ENCODE results near the gene GATAD2B.

Gene GATAD2B

DNA sequence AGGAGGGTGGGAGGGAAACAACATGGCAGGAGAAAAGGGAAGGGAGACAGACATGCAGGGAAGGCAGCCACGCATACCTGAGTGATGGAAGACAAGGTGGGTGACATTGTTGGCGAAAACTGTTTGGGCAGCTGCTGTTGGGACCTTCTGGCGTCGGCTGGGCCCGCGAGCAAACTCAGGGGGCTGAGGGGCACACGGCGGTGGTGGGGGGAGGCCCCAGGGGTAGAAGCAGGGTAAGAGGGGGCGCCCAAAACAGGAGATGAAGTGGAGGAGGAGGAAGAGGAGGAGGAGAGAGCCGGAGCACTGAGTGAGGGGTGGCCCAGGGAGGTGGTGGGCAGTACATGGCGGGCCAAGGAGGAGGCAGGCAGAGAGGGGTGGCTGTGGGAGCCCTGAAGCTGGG is 28.4 kb upstream of the GATAD2B start:
- DNase-seq, result no peak

DNA sequence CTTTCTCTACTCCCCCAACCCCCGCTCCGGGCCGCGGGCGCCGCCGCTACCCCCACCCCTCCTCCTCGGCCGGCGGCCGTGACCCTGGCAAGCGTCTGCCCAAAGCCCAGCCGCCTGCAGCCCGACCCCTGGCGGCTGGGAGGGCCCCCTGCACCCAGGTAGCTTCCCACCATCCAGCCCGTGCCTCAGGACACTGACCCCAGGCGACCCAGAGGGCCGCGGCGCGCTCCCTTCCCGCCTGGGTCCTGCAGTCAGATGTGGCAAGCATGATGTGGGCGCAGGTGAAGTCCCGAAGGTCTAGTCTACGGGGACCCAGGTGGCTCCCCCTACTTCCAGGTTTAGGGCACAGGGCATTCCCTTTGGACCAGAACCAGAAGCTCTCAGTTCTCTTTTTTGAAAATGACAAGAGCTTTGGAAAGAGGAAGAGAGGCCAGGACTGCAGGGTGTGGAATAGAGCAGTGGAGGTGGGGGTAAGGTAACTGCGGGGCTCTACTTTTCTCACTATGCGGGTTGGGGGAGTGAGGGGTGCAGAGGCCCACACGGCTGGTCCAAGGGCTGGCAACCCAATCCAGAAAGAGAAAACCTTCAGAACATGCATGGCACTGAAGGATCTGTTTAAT is 24.0 kb upstream of the GATAD2B start, which contains the start of gene DENND4B:
Gene DENND4B (minus strand): TSS at position 97 of the 620 bp plus-strand sequence. CDS start 2,344 bp downstream, outside the sequence.
- peak; percentile 92 for DNase-seq

DNA sequence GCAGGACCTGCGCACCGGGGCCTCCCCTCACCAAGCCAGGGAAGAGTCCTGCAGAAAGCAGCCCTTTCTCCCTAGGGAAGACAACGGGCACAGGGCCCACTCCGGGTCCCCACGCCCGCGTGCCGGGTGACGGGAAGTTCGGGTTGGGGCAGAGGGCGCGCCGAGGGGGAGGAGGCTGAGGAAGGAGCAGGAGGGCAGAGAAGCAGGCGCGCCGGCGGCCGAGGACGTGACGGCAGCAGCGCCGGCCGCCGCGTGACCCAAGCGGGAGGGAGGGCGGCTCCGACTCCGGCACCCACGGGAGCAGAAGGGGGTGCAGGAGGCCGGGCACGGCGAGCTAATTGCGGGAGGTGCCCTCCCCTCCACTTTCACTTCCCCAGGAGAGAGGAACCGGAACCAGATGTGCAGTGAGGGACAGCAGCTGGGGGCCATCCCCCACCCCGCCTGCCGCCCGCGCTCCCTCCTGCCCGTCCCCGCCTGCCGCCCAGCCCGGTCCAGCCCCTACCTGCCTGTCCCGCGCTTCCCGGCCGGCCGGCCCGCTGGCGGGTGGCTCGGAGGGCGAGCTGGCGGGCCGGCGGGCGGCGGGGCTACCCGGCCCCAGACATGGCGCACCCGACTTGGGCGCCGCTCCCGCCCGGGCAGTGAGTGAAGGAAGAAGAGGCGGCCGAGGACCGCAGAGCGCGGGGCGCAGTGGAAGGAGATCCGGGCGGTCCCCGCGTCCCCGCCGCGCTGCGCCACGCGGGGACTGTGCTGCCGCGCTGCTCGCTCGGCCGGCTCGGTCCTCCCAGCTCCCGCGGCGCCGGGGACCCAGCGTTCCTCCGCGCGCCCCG is 23.2 kb upstream of the GATAD2B start:
- DNase-seq, result peak; percentile 86

DNA sequence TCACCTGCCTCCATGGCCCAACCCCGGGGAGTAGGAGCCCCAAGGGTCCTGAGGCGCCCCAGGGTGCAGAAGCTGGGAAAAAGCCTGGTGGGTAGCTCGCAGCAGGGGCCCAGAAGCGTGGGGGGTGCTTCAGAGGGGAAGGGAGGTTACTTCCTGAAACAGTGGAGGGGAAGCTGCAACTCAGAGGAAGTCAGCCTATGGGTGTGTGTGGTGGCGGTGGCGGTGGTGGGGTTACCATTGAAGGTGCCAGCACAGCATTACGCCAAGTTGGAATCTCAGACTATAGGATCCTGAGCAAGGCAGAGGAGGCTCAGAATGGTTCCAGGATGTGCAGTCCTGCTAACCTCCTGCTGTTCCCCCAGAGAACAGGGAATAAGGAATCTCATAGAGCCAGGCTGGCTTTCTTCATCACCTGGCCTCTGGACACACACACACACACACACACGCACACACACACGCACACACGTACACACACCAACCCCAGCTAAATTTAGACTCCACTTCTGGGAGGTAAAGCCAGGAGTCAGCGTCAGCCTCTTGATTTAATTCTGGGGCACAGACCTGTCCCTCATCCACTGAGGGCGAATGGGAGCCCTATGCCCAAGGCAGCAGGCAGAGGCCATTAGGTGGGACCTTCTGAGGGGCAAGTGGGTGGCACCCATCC is 22.5 kb upstream of the GATAD2B start:
- DNase-seq, result peak; percentile 68

DNA sequence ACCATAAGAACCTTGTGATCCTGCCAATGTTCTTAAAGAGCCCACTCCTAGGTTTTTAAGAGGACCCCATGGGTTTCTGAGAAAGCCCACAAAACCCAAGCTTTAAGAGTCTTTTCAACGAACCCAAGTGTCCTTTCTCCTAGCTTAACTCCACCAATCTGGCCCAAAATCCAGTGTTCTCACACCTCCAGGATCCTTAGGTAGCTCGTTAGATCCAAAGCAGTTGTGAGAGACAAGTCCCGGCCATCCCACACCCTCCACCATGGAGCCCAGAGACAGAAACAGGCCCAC is 22.0 kb upstream of the GATAD2B start:
- DNase-seq, result no peak

DNA sequence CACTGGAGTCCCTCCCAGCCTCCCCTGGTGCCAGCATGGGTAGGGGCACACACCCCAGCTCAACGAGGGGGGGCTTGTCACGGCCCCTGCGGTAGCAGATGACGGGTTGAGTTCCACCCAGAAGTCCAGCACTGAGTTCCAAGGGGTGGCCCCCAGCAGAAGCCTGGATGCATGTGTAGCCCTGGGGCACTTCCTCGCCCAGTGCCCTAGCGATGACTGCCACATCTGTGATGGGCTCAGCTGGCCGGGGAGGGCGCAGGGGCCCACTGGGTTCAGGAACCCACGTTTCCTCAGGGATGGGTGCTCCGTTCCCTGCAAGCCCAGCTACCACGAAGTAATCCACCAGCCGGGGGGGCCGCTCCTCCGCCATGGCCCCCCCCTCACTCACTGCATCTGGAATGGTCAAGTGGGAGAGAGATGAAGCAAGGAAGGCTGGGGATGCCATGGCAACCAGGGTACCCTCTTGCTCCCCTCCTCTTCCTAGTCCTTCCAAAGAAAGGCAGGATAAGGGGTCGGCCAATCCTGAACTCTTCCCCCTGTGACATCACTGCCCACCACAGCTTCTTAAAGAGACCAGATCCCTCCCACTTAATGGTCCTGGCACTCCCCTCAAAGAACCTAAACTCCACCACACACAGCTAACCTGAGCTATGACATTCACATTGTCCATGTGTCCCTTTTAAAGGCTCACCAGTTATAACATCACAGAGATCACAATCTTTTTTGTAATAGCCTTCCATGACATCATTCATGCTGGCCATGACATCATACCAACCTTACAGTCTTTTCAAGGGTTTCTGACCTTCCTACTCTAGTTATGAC is 21.4 kb upstream of the GATAD2B start:
- DNase-seq, result no peak

DNA sequence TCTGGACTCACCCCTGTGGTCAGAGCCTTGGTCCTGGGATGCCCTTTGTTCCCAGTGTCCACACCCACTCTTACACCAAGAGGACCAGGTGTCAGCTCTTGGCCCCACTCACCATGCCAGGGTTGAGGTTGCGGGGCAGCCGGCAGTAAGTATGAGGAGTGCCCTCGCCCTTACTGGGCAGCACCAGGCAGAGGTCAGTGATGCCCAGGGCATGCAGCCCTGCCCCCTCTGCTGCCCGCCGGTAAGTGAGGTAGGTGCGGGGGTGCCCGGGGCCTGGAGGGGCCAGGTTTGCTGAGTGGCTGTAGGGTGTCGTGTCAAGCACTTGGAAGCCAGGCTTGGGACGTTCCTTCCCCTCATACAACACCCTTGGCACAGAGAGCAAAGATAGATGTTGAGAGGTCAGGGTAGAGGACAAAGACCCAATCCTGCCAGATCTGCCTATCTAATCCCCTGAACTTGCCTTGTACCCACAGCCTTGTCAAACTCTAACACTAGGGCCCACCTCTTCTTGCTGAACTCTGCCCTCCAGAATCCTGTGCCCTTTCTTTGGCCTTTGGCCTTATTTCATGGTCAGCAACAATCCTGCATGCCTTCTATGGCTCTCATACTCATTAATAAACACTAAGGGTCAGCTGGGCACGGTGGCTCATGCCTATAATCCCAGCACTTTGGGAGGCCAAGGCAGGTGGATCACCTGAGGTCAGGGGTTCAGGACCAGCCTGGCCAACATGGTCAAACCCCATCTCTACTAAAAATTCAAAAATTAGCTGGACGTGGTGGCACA is 20.2 kb upstream of the GATAD2B start:
- no peak for DNase-seq

DNA sequence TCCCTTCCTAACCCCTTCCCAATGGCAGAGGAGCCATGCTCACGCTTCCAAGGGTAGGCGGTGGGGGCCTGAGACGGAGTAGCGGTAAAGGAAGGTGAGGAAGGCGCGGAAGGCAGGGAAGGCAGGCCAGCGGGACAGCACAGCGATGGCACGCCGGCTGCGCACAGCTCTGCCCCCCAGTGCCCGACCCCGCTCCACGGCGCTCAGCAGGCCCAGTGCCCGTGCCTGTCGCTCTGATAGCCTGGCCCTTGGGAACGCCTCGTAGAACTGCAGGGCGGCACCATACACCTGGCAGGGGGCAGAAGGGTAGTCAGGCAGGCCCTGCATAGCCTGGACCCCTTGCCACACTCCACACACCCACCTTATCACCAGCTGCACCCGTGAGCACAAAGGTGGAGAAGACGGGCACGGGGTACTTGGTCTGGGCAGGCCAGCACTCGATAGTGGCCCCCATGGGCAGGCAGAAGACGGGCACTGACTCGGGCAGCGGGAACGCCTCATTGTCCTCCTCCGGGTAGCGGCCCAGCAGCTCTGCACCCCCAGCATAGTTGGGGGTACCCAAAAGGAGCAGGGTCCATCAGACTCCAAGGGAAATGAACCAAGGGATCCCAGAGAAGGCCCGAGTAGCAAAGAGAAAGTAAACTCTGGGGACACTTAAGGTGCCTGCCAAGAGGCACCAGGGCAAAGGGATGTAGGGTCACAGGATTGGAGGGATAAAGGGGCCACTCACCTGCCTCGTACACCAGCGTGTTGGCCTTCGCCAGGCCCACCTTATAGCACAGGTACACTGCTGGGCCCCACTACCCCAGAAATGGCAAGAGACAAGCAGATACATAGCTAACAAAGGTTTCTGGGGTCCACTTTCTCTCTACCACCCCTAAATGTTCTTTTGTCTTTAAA is 19.3 kb upstream of the GATAD2B start:
- DNase-seq, result no peak

DNA sequence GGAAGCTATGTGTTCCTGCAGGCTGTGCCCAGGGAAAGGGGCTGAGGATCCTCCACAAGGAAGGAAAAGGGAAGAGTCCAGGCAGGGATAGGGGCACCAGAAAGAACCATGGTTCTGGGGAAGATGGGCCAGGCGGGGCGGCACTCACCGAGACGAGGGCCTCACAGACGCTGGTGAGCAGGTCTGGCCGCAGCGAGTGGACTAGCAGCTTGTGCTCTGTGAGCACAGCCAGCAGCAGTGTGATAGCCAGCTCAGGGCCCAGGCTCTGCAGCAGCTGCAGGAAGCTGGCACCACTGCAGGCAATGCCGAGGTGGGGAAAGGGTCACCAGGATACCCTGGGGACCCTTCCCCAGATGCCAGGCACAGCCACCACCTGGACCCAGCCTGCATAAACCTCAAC is 18.0 kb upstream of the GATAD2B start:
- no peak for DNase-seq

DNA sequence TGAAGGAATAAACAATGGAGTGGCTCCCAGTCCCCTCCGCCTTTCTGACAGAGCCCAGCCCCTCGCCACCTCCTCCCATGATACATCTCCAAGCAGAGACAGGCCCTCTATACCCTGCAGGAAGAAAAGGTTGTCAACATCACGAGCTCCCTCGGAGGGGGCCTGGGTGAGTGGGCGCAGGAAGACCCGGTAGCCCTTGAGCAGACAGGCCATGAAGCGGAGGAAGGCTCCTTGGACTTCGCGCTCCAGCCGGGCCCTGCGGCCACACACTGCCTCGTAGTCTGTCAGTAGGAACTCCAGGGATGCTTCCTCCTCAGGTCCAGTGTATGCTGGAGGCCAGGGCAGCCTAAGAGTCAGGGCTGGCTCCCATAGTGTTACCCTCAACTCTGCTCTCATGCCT is 16.7 kb upstream of the GATAD2B start:
- no peak for DNase-seq

DNA sequence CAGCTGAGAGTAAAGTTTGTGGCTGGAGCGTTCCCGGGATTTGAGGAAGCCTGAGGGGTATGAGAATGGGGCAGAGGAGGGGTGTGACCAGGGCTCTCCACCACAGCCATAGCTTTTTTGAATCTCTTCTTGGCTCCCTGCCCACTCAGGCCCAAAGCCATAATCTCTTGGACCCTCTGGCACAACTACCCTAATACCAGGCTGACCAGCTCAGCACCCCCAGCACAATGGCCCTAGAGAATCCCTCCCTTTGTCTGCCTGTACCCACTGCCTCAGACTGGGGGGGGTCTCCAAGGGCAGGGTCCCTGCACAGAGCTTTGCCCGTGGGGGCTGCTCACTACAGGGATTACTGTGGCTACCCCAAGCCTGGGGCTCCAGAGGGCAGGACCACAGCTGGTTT is 16.2 kb upstream of the GATAD2B start:
- DNase-seq, result no peak

DNA sequence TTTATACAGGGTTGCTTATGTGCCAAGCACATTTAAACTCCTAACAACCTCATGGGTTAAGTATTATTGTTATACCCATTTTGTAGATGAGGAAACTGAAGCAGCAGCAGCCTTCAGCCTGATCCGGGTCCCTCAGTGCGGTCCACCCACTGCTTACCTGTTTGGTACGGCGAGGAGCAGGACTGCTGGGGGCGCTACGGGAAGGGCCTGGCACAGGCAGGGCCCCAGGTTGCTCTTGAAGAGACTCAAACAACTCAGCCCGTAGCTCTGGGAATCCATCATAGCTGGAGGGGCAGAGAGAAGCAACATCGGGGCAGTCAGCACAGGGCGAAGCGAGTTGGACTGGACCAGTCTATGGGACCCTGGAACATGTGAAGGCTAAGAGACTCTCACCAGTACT is 14.6 kb upstream of the GATAD2B start:
- no peak for DNase-seq

DNA sequence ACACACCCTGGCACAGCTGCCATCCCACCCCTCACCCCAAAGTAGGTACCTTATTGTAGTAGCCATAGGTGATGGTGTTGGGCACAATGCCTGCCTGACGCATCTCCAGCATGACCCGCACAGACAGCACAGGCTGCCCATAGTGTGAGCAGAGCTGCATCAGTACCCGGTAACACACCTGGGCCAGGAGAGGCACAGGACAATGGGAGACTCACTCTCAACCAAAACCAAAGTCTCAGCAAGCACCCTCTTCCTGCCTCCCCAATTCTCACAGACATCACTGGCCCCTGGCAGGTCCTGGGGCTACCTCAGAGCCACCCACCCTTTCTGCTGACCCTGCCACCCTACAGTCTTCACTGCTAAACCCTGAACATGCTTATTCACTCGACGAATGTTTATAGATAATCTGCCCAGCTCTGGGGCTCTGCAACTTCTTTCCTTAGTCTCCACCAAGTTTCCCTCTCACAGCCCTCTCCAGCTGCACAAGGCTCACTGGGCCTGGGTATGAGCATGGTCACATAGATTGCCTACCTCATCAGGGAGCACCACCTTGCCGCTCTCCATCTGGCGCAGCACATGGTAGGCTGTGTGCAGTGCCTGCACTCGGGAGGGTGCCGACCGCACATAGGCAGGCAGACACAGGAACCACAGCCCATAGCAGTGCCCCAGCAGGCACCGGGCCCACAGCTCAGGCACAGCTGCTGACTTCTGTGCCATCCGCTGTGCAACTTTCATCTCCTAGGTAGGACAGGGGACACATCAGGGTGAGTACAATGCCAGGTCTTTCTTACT is 13.4 kb upstream of the GATAD2B start:
- no peak for DNase-seq

DNA sequence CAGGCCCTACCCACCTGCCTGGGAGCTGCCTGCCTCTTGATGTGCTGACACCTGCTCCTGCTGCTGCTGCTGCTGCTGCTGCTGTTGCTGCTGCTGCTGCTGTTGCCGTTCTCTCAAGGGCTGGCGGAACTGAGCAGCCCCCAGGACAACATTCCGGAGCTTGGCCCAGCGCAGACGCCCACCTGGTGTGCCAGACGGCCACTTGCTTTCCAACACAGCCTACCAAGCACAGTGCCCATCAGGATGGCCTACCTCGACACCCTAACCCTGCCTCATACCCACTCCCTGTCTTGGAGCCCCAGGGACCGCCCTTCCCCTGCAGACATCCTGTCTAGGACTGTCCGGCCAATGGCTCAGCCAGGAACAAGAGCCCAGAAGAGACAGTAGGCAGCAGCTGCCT is 12.0 kb upstream of the GATAD2B start:
- no peak for DNase-seq

DNA sequence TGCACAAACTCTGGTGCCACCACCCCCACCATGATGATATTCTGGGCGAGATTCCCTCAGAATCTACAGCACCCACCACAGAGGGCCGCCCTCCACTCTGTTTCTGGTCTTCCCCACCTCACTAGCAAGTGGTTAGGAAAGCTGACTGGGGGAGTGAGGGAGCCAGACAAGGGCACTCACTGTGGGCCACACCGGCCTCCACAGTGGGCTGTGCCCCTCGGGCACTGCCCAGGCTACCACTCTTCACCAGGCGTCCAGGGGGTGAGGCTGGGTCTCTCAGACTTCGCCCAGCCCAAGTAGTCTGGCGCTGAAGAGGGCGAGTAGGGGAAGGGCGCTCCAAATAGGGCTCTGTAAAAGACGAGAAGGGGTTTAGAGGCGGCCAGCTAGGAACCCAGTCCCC is 11.2 kb upstream of the GATAD2B start:
- no peak for DNase-seq

DNA sequence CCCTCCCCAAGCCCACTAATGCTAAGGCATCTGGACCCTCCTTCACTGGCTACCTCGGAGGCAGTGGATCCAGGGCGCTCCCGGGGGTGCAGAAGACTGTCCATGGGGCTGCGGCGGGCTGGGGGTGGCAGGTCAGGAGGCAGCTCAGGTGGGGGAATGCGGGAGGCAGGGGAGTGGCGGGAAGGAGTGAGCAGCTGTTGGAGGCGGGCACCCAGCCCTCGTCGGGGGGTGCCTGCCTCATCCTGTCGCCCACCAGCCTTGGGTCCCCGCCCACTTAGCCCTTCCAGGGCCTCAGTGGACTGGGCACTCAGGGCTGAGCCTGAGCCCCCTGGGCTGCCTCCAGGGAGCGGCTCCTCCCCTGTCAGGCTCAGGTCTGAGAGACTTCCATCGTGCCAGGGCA is 10.7 kb upstream of the GATAD2B start:
- DNase-seq, result no peak

DNA sequence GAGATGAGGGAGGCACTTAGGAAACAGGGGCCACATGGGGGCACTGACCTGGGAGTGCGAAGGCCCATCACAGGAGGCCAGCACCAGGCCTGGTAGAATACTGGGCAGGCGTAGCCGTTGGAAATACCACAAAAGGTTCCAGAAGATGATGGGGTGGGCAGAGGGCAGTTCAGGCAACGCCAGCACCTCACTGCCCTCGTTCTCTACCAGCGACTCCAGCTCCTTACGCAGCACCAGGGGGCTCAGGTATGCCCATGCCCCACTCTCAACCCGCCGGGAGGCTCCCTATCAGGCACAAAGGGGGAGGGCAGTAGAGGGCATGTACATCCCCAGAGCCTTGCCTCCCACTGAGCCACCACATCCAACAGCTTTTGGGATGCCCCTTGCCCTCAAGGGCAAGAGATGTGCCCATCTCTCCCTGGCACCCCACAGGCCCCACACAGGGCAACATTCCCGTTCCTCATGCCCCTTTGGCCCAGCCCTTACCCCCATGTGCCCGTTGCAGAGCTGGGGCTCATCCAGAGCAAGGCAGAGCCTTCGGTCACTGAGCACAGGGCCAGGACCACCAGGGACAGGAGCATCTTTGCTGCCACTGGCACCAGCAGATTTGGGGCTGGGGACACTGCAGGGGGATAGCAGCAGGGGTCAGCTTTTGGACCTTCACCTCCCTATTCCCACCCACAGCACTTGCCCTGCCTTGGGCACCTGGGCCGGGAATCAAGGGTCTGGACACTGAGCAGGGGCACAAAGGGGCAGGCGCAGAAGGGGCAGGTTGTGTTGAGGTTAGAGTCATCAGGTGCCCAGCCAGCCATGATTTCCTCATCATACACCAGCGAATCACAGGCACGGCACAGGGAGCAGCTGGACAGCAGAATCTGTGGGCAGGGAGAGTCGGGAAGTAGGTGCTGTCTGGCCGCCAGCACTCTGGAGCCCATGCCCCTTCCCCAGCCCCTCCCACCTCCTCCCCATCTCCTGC is 9.7 kb upstream of the GATAD2B start:
- no peak for DNase-seq

DNA sequence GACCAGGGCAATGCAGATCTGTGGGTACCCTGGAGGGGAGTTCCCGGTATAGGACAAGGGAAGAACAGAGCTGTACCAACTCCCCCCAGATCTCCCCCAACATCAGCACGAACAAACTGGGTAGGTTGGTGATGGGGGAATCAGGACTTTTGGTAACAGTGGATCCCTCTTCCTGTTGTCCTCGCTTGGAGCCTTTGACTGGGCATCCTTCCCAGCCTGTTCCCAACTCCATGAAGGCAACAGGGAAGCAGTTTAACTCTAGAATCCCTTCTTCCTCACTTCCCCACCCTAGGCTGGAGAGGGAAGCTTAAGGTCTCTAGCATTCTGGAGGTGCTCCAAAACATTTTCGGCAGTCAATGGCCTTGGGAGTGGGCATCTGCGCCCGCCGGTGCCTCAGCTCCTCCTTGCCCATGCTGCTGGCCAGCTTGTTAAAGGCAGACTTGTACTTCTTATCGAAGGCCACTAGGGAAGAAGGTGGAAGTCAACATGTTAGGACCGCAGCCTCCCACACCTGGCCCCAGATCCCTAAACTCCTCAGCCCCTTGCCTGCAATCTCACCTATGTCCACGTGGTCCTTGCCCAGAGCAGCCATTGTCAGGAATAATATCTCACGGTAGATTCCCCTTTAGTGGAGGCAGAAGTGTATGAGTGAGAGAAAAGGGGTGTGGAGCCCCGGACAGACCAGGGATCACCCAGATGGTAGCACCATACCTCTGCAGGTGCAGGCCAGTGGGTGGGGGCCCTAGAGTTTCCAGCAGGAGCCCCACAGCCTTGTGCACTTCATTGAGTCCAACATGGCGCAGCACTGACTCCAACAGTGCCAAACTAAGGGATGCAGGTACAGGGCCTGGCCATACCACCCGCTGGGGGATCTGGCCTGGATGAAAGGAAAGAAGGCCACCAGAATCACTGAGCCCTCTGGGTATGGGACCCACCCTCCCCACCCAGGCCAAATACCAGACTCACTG is 7.5 kb upstream of the GATAD2B start:
- DNase-seq, result peak; percentile 22

Measured in DMS53 (cell line).